Osteoblast (primary cell): ENCODE results near the gene KYAT1. TPM values are rescaled to one million over a fixed set of nuclear protein-coding genes. Genes with fewer than 3 reads are reported as not detected.

ENCODE experiments used
- DNase-seq: peaks from one replicate; pipeline ENCODE4 v3.0.0; 2011; ENCODE audit warnings: low spot score, mixed read lengths; ENCODE audit not compliant: insufficient read length; ENCODE audit errors: missing footprints
- H2AFZ ChIP-seq: 2 replicates; pipeline ENCODE4 v1.6.0; 2011; ENCODE audit warnings: mild to moderate bottlenecking, low read length
- H3K27ac ChIP-seq: 2 replicates; pipeline ENCODE4 v1.5.1; 2011; ENCODE audit warnings: mild to moderate bottlenecking, low read depth, low read length, moderate library complexity
- H3K27me3 ChIP-seq: 2 replicates; pipeline ENCODE4 v1.6.0; 2012; ENCODE audit warnings: mild to moderate bottlenecking, control low read depth, inconsistent platforms, low read length, moderate library complexity; ENCODE audit not compliant: insufficient read depth
- H3K36me3 ChIP-seq: 2 replicates; pipeline ENCODE4 v1.5.1; 2011; ENCODE audit warnings: mild to moderate bottlenecking, low read length, control low read depth, moderate library complexity; ENCODE audit not compliant: insufficient read depth
- H3K4me1 ChIP-seq: 2 replicates; pipeline ENCODE4 v1.5.1; 2011; ENCODE audit warnings: mild to moderate bottlenecking, low read length, control low read depth, moderate library complexity; ENCODE audit not compliant: insufficient read depth
- H3K4me2 ChIP-seq: 2 replicates; pipeline ENCODE4 v1.6.0; 2011; ENCODE audit warnings: mild to moderate bottlenecking, low read length; ENCODE audit not compliant: insufficient read depth
- H3K4me3 ChIP-seq: fragments of 200-600 bp; sonication (generic); 3 replicates; pipeline ENCODE4 v1.5.1; 2012; ENCODE audit warnings: mild to moderate bottlenecking, low read length, inconsistent platforms; ENCODE audit not compliant: insufficient read depth
- H3K79me2 ChIP-seq: 2 replicates; pipeline ENCODE4 v1.6.0; 2012; ENCODE audit warnings: mild to moderate bottlenecking, low read length, control low read depth, inconsistent platforms; ENCODE audit not compliant: insufficient read depth
- H3K9me3 ChIP-seq: 2 replicates; pipeline ENCODE4 v1.5.1; 2011; ENCODE audit warnings: low read depth, low read length, control low read depth
- H4K20me1 ChIP-seq: 2 replicates; pipeline ENCODE4 v1.6.0; 2012; ENCODE audit warnings: mild to moderate bottlenecking, low read length, control low read depth; ENCODE audit not compliant: insufficient read depth
- total RNA-seq: library from RNA; depleted of rRNA; stranded (reverse); fragments of >200 nt; gene quantifications from 2 replicates; pipeline ENCODE4 v1.2.3, GENCODE V29; 2012
- TF ChIP-seq, protein P1 (sequence below): IDR thresholded peaks from 2 replicates; pipeline ENCODE4 v1.5.1; 2011; ENCODE audit warnings: mild to moderate bottlenecking, low read depth, low read length, moderate library complexity; ENCODE audit errors: extremely low read depth

Gene KYAT1
- total RNA-seq, 1 donor: 3.3 TPM

DNA sequence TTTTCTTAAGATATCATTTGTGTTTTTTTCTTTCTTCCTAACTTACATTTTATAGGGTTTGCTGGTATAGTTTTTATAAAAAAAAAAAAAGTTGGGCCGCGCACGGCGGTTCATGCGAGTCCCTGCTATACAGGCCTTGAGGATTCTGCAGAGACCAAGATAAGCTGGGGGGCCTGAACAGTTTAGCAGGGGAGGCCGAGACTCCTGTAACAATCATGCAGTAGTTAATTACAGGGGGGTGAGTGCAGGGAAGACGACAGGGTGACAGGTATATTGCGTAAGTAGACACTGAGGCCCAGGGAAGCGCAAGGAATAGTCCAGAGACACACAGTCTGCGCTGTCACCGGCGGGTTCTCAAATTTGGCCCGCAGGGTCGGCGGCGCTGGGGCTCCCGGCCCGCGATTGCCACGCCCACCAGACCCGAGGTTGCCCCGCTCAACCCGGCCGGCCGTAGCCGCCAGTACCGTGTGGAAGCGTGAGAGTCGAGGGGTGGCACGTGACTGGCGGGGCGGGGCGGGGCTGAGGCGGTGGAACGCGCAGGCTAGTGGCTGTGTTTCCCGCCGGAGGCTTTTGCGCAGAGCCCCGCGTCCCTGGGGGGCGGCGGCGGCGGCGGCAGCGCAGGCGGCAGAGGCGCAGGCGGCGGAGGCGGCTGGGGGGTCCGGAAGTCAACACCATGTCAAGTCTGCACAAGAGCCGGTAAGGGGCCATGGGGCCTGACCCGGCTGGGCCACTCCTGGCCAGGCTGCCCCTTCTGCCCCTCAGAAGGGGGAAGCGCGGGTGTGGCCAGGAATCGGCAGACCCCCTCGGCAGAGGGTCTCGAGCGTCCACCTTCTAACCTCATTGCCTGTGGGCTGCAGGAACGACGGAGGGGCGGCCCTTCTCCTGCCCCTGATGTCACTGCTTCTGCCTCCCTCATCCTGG, 94.8 kb downstream of the KYAT1 start, which contains the start of gene TBC1D13:
Gene TBC1D13, plus strand, starts transcription at position 573 of the 921 bp plus-strand sequence. Its CDS starts 101 bp downstream, at position 674.
- peak within 1 kb of the TSS; percentile 93 for H2AFZ ChIP-seq
- peaks cover 14% of the 10 kb centered on the region for H3K36me3 ChIP-seq
- TF ChIP-seq, protein P1, sequence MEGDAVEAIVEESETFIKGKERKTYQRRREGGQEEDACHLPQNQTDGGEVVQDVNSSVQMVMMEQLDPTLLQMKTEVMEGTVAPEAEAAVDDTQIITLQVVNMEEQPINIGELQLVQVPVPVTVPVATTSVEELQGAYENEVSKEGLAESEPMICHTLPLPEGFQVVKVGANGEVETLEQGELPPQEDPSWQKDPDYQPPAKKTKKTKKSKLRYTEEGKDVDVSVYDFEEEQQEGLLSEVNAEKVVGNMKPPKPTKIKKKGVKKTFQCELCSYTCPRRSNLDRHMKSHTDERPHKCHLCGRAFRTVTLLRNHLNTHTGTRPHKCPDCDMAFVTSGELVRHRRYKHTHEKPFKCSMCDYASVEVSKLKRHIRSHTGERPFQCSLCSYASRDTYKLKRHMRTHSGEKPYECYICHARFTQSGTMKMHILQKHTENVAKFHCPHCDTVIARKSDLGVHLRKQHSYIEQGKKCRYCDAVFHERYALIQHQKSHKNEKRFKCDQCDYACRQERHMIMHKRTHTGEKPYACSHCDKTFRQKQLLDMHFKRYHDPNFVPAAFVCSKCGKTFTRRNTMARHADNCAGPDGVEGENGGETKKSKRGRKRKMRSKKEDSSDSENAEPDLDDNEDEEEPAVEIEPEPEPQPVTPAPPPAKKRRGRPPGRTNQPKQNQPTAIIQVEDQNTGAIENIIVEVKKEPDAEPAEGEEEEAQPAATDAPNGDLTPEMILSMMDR: no peak
- peak within 1 kb of the TSS; percentile 67 for H3K27ac ChIP-seq
- no peaks in the 10 kb centered on the region for H3K27me3 ChIP-seq
- H3K9me3 ChIP-seq: no peaks in the 10 kb centered on the region
- peak within 1 kb of the TSS; percentile 96 for H3K4me3 ChIP-seq
- peak within 1 kb of the TSS; percentile 97 for H3K4me2 ChIP-seq
- H3K4me1 ChIP-seq: peaks cover 6% of the 10 kb centered on the region
- H3K79me2 ChIP-seq: peaks cover 25% of the 10 kb centered on the region
- peak; percentile 99 for DNase-seq
- peaks cover 3% of the 10 kb centered on the region for H4K20me1 ChIP-seq

DNA sequence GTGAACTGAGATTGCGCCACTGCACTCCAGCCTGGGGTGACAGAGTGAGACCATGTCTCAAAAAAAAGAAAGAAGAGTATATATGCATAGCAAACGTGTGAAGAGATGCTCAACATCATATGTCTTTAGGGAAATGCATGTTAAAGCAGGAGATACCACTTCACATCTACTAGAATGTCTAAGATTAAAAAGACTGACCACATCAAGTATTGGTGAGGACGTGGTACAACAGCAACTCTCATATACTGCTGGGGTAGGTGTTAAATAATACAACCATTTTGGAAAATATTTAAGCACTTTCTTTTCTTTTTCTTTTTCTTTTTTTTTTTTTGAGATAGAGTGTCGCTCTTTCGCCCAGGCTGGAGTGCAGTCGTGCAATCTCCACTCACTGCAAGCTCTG, 96.3 kb downstream of the KYAT1 start:
- Histone ChIP-seq H2AFZ (no peak overlapping the region), H3K4me1 (peaks cover 6% of the 10 kb centered on the region), H3K9me3 (no peaks in the 10 kb centered on the region), H3K4me3 (no peak overlapping the region), H3K79me2 (peaks cover 22% of the 10 kb centered on the region), H3K27ac (no peak overlapping the region), H3K36me3 (no peaks in the 10 kb centered on the region), H3K27me3 (no peaks in the 10 kb centered on the region), H3K4me2 (no peak overlapping the region), H4K20me1 (no peaks in the 10 kb centered on the region)
- no peak for DNase-seq
- TF ChIP-seq, protein P1: no peak

Other genes with a start within 250 kb of the KYAT1 start
- gene DYNC2I2, start 225.1 kb downstream of the KYAT1 start, total RNA-seq: 51.3 and 52.1 TPM in 2 replicates
- 365 and 397 TPM in 2 replicates for gene SET, start 192.7 kb downstream of the KYAT1 start, total RNA-seq
- gene PKN3, start 179.4 kb downstream of the KYAT1 start, total RNA-seq: 3.5 and 4.3 TPM in 2 replicates
- gene ZDHHC12, start 157.8 kb downstream of the KYAT1 start, total RNA-seq: 32.7 and 35.1 TPM in 2 replicates
- 26.4 and 27.1 TPM in 2 replicates for gene ZER1, start 110.0 kb downstream of the KYAT1 start, total RNA-seq
- 17.0 and 18.6 TPM in 2 replicates for gene TBC1D13, start 94.7 kb downstream of the KYAT1 start, total RNA-seq
- 17.4 and 18.0 TPM in 2 replicates for gene ENDOG, start 63.5 kb downstream of the KYAT1 start, total RNA-seq
- gene SPOUT1, start 52.2 kb downstream of the KYAT1 start, total RNA-seq: 10.1 and 10.3 TPM in 2 replicates
- gene LRRC8A, start 183 bp upstream of the KYAT1 start, total RNA-seq: 38.0 and 39.8 TPM in 2 replicates
- gene PHYHD1, start 39.0 kb upstream of the KYAT1 start, total RNA-seq: 7.6 and 8.0 TPM in 2 replicates
- gene DOLK, start 65.7 kb upstream of the KYAT1 start, total RNA-seq: 28.6 and 29.5 TPM in 2 replicates
- 28.9 and 30.0 TPM in 2 replicates for gene NUP188, start 65.7 kb upstream of the KYAT1 start, total RNA-seq
- gene SH3GLB2, start 146.4 kb upstream of the KYAT1 start, total RNA-seq: 37.3 and 38.6 TPM in 2 replicates
- 21.2 and 22.4 TPM in 2 replicates for gene MIGA2, start 154.7 kb upstream of the KYAT1 start, total RNA-seq
- 10.3 and 10.5 TPM in 2 replicates for gene DOLPP1, start 199.2 kb upstream of the KYAT1 start, total RNA-seq
- 64.8 and 79.6 TPM in 2 replicates for gene CRAT, start 228.8 kb upstream of the KYAT1 start, total RNA-seq
- gene PTPA, start 229.5 kb upstream of the KYAT1 start, total RNA-seq: 64.8 and 73.5 TPM in 2 replicates